Progenitor cell of endocrine pancreas (in vitro differentiated cells): ENCODE results near the gene IL20RA. TPM values are rescaled to one million over a fixed set of nuclear protein-coding genes. Genes with fewer than 3 reads are reported as not detected.
A peak's percentile ranks its signal among the peaks of the same experiment; 100 is the strongest.

Experiments
- DNase-seq: peaks from one replicate; pipeline ENCODE4 v3.0.0; 2021; ENCODE audit warnings: low spot score; ENCODE audit not compliant: unreplicated experiment
- H3K27ac Mint-ChIP-seq: 2 replicates; pipeline ENCODE4 v1.8.0; 2021; ENCODE audit warnings: mild to moderate bottlenecking, moderate library complexity, mixed read lengths
- H3K27me3 Mint-ChIP-seq: 2 replicates; pipeline ENCODE4 v1.8.0; 2021; ENCODE audit warnings: mixed read lengths
- H3K36me3 Mint-ChIP-seq: 2 replicates; pipeline ENCODE4 v1.8.0; 2022; ENCODE audit warnings: mixed read lengths; ENCODE audit not compliant: insufficient read depth
- H3K4me1 Mint-ChIP-seq: 2 replicates; pipeline ENCODE4 v1.8.0; 2021; ENCODE audit warnings: low read depth, mixed read lengths
- H3K4me3 Mint-ChIP-seq: 2 replicates; pipeline ENCODE4 v1.8.0; 2021; ENCODE audit warnings: low read depth, mild to moderate bottlenecking, moderate library complexity, mixed read lengths
- H3K9me3 Mint-ChIP-seq: 2 replicates; pipeline ENCODE4 v1.8.0; 2021; ENCODE audit warnings: low read depth, mixed read lengths
- total RNA-seq: library from RNA; stranded (reverse); gene quantifications from 2 replicates; pipeline ENCODE4 v1.2.1, GENCODE V29; 2021
- TF ChIP-seq, protein P1 (sequence below): fragments of 200-600 bp; sonication (generic); IDR thresholded peaks from one replicate; pipeline ENCODE4 v1.5.0; 2021; ENCODE audit warnings: antibody characterized with exemption, mild to moderate bottlenecking; ENCODE audit not compliant: unreplicated experiment

Gene IL20RA
- total RNA-seq, 1 donor from 2014 or later = 0.84 TPM

DNA sequence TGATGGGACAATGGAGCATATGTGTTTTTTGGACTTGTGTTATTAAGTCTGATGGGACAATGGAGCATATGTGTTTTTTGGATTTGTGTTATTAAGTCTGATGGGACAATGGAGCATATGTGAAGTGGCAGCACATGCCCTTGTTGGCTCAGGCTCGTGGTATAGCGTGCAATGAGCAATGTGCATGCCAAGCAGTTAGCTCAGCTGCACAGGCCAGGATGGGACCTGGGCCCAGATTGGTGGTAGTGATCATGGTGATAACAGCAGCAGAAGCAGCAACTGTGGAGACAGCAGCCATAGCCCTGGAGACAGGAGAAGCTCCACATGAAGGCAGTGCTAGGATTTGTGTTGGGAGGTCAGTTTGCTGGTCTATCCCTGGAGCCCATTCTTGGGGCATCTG is 61.1 kb downstream of the IL20RA start:
- Mint-ChIP-seq H3K36me3 (no peaks in the 10 kb centered on the region), H3K27ac (no peak overlapping the region), H3K27me3 (peaks cover 3% of the 10 kb centered on the region), H3K9me3 (no peaks in the 10 kb centered on the region), H3K4me1 (peaks cover 8% of the 10 kb centered on the region), H3K4me3 (no peak overlapping the region)
- TF ChIP-seq, protein P1, sequence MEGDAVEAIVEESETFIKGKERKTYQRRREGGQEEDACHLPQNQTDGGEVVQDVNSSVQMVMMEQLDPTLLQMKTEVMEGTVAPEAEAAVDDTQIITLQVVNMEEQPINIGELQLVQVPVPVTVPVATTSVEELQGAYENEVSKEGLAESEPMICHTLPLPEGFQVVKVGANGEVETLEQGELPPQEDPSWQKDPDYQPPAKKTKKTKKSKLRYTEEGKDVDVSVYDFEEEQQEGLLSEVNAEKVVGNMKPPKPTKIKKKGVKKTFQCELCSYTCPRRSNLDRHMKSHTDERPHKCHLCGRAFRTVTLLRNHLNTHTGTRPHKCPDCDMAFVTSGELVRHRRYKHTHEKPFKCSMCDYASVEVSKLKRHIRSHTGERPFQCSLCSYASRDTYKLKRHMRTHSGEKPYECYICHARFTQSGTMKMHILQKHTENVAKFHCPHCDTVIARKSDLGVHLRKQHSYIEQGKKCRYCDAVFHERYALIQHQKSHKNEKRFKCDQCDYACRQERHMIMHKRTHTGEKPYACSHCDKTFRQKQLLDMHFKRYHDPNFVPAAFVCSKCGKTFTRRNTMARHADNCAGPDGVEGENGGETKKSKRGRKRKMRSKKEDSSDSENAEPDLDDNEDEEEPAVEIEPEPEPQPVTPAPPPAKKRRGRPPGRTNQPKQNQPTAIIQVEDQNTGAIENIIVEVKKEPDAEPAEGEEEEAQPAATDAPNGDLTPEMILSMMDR = no peak
- no peak for DNase-seq

DNA sequence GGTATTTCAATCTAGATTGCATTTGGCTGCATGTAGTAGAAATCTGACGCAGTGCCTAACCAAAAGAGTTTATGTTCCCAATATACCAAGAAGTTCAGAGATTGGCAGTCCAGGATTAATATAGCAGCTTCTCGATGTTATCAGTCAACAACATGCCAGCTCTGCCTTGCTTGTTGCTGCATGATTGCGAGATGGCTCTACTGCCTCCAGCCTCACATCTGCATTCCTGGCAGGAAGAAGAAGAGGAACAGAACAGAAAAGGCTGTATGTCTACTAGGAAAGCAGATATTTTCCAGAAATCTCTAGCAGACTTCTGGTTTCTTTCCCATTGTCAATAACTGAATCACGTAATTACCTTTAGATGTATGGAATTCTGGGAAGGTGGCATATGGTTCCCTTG is 61.8 kb downstream of the IL20RA start:
- DNase-seq = no peak
- Mint-ChIP-seq H3K9me3 (no peaks in the 10 kb centered on the region), H3K36me3 (no peaks in the 10 kb centered on the region), H3K4me1 (peaks cover 8% of the 10 kb centered on the region), H3K27me3 (peaks cover 3% of the 10 kb centered on the region), H3K4me3 (no peak overlapping the region), H3K27ac (no peak overlapping the region)
- TF ChIP-seq, protein P1 = no peak

DNA sequence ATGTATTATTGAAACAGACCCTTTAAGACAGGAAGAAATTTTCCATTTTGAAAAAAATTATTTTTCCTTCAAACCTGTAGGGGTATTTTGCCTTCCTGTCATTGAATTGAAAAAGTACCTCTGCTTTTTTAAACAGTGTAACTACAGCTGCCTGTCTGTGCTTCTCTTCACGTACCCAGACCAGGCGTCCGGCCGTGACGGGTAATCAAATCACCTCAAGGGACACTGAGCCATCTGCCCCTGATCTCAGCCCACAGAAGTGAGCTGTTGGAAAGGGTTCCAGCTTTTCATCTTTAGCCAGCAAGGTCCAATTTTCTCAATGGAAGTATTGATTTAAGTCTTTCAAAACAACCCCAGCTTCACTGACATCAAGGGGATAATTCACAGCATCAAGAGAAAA is 64.7 kb downstream of the IL20RA start:
- Mint-ChIP-seq H3K27ac (no peak overlapping the region), H3K4me3 (no peak overlapping the region), H3K27me3 (peaks cover 3% of the 10 kb centered on the region), H3K4me1 (peaks cover 3% of the 10 kb centered on the region), H3K36me3 (no peaks in the 10 kb centered on the region), H3K9me3 (no peaks in the 10 kb centered on the region)
- no peak for DNase-seq
- TF ChIP-seq, protein P1 = no peak

- DNase-seq = no peak
- Mint-ChIP-seq H3K4me3 (no peak overlapping the region), H3K27me3 (peaks cover 3% of the 10 kb centered on the region), H3K4me1 (peaks cover 3% of the 10 kb centered on the region), H3K27ac (peak overlapping the region; percentile 46), H3K9me3 (no peaks in the 10 kb centered on the region), H3K36me3 (no peaks in the 10 kb centered on the region)
- TF ChIP-seq, protein P1 = no peak
These were observed 65.6 kb downstream of the IL20RA start for GRCh38 chr6:136979206-136979605.

DNA sequence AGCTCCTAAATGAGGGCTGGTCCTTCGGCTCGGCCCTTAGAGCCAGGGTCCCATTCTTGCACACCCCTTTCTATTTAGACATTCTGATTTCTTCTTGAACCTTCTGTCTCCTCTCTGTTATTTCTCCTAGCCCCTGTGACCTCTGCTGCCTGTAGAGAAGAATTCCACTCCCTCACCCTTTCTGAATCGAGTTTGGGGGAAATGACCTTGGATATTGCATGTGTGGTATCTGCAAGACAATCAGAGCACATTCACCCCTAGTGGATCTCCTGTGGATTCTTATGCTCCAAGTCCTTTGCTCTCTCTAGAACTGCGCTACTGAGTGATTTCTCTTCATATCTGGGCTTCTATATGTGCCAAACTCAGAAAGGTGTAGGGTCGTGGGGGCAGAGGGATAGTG is 67.7 kb downstream of the IL20RA start:
- DNase-seq = no peak
- H3K4me3 Mint-ChIP-seq = no peak overlapping the region
- peaks cover 3% of the 10 kb centered on the region for H3K27me3 Mint-ChIP-seq
- no peaks in the 10 kb centered on the region for H3K9me3 Mint-ChIP-seq
- TF ChIP-seq, protein P1 = no peak
- no peak overlapping the region for H3K27ac Mint-ChIP-seq
- H3K4me1 Mint-ChIP-seq = peaks cover 3% of the 10 kb centered on the region
- no peaks in the 10 kb centered on the region for H3K36me3 Mint-ChIP-seq
